ENCODE data around the gene CPHXL2.

The CPHXL2 gene

DNA sequence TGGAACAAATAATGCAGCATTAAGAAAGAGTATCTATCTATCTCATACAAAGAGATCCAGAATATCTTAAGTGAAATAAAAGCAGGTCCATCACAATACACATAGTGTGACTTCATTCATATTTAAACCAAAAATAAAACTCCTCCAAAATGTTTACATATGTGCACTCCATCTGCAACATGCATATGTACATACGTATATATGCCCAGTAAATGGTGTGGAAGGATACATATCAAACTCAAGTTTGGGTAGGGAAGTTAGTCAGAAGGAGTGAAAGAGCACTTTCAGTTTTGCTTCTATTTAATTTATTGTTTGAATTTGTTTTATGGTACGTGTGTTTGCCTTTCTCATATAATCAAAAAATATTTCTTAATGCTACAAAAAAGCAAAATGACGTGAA, 41.8 kb downstream of the CPHXL2 start:
- no peak for DNase-seq

DNA sequence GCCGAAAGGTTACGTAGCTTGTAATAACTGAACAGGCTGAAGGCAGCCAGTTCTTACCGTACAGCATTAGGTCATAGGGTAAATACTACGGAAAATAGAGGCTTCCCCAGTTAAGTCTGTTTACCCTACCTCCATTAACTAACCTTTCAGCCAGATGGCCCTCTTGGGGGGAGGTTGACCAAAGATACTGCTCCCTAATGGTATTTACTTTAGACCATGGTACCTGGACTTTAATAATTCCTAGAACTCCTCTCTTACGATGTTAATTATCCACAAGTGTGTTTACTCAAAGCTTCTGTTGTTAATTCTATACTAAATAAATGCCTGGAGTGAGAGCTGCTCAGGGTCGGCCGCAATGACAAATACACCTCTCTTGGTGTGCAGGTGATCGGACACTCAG, 44.0 kb downstream of the CPHXL2 start:
- no peak for DNase-seq

DNA sequence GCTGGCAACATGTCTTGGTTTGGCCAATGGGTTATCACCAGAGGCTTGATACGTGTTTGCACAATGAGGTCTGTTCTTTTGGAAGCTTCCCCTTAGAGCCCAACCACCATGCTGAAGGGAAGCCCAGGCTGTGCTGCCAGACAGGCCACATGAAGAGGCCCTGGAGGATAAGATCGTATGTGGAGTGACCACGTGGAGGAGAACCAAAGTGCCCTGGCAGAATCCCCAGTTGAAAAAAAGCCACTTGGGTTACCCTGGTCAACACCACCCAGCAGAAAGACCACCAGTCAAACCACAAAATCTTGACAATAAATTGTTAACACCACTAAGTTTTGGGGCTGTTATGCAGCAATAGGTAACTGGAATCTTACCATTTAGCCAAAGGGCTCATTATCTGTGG, 46.8 kb downstream of the CPHXL2 start:
- DNase-seq: no peak

DNA sequence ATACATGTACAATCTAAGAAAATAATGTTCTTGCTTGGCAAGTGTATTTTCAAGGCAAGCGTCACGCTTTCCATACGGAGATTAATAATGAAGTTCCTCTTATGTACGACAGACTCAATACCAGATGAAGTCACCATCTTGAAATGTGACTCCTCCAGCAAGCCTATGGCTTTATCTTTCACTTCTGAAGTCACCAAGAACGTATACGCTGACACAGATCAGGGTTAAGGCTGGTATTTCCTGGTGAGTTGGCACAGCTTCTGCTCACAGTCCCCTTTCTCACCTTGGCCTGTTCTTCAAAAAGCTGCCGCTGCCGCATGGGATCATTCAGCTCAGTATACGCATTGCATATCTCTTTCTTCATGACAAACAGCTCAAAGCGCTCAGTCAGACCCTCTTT, 47.7 kb downstream of the CPHXL2 start:
- no peak for DNase-seq

DNA sequence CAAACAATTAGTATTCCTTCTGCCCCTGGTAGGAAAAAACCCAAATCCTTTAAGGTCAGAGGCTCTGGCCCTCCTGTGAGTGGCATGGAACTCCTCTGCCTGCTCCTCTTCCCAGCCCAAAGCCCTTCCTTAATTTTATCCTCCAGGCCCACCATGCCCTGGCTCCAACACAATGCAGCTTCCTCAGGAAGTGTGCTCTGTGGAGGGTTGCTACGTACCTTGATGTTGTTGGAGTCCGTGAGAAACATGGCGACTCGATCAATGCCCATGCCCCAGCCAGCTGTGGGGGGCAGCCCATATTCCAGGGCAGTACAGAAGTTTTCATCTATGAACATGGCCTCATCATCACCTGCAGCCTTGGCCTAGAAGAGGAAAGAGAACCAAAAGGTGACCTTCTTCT, 48.5 kb downstream of the CPHXL2 start:
- DNase-seq: no peak

DNA sequence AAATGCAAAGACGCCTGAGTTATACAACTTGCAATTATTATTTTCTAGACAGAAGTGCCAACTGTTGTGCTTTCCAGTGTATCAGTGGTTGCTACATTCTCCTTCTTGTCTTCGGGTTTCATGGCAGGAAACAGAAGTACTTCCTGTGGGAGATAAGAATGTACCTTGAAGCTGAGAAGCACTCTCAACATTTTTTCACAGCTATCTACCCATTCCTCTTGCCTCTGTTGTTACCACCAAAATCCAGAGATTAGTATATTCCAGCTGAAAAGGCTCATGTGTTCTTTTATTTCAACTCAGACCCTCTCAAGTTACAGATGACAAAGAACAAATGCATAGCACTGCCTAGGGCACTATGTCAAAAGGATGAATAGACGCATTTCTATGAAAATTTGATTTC, 49.0 kb downstream of the CPHXL2 start:
- DNase-seq: no peak

DNA sequence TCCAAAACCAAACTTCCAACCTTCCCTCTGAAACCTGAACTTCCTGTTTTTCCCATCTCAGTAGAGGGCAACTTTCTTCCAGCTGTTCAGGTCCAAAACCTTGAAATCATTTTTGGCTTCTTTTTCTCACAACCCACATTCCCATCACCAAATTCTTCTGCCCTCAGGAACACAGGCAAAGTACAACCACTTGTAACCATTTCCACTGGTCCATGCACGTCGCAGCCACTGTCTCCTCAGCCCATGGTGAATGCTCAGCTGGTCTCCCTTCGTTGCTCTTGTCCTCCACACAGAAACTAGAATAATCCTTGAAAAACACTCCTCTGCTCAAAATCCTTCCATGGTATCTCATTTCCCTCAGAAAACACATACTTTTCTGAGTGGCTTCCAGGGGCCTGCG, 50.0 kb downstream of the CPHXL2 start:
- DNase-seq: no peak

DNA sequence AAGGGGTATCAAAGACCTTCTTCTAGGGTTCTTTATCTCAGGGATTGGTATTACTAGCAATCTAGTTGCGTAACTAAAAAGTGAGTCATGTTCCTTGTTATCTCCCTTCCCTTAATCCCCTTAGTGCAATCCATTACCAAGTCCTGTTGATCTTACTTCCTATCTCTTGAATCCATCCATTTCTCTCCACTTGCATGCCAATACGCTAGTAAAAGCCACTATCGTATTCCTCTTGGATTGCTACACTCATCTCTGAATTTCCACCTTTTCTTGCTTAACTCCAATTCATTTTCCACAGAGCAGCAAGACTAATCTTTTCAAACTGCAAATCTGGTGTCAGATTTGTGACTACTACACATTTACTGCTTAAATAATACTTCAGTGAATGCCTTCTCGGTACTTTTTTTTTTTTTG, 51.9 kb downstream of the CPHXL2 start:
- no peak for DNase-seq

DNA sequence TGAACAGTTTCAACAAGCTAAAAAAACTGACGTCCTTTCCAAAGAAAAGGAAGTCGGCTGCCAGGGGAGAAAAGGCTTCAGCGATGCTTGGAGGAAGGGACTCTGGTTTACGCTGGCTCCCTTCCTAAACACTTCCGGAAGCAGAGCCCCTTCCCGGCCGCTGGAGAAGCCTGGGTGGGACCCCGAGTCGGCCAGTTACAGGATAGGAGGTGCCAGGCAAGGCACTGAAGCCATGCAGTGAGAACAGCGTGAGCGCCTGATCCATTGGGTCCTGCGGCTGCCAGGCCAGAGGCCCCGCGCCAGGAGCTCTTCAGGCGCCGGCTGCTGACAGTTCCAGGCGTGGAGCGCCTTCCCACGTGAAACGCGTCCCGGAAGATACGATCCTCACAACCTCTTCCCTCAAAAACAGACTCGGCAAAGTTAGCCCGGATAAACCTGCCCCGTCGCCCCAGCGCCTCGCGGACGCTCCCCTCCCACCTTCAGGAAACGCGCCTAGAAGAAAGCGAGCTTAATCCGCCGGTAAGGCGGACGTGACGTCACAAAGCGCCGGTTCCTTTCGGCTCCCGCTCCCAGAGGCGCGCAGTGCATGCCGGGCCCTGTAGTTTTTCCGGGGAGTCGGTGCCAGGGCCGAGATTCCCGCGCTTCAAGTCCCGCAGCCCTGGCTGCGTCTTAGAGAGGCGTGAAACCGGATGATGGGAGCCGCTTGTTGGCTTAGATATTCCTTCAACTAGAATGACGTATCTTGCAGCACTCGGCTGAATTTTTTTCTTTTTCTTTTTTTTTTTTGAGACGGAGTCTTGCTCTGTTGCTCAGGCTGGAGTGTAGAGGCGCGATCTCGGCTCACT, 53.8 kb downstream of the CPHXL2 start, which contains the start of gene ADAT1:
TSS of gene ADAT1 (minus strand) at position 521 of the 845 bp plus-strand sequence. CDS start 2,482 bp downstream, outside the sequence.
- peak; percentile 99 for DNase-seq

DNA sequence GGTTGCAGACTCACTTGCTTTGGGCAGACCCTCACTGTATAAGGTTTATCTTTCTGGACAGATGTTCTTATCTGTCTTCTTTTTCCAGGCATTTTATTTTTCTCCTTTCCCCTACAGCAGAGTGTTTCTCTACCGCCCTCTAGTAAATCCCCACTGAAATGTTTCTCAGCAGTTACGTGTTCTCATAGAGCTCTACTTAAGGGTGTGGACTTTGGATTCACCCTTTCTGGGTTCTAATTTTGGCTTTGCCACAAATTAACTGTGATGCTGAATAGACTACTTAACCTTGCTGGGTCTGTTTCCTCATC, 55.7 kb downstream of the CPHXL2 start:
- DNase-seq: peak; percentile 13

DNA sequence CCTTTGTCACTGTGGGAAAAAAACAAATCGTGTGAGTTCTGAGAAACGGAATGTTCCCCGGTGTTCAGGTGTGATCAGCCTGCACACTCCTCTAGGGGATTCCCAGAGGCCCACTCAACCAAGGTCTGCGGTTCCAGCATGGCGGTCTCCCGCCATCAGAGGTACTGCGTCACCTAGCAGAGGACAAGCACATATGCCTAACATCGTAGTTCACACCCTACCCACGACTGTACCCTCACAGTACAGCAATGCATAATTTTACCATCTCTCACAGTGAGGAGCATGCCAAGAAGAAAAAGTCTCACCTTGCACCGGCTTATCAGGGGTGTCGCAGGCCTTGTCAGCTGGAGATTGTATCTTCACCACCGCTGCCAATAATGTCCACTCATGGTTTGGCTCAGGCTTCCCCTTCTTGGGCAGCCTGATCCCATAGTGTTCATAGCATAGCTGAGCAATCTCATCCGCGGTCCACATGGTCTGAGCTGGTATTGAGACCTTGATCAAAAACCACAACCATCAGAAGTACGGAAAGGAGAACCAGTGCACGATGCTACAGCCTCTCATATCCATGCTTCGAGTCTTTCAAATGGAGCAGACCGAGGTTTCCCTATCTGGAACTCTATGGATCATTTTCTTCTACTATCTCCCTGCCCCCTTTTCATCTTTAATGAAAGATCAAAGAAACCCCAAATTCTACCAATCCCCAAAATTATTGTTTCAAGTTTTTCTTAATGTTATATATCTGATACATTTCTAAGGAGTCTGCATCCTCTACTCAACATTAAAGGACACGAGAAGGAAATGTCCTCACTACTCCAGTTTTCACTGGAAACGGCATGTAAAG, 56.3 kb downstream of the CPHXL2 start:
- DNase-seq: no peak

DNA sequence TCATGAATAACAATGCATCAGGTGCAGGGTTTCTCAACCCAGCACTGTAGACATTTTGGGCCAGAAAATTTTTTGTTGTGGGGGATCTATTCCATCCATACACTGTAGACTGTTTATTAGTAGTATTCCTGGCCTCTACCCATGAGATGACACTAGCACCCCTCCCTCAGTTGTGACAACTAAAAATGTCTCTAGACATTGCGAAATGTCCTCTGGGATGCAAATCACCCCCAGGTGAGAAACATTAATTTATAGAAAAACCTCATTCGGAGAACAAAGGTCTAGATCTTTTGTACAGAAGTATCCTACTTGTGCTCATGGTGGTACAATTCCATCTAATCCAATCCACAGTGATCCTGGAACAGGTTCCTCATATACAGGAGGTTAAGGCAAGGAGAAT, 58.0 kb downstream of the CPHXL2 start:
- DNase-seq: no peak

DNA sequence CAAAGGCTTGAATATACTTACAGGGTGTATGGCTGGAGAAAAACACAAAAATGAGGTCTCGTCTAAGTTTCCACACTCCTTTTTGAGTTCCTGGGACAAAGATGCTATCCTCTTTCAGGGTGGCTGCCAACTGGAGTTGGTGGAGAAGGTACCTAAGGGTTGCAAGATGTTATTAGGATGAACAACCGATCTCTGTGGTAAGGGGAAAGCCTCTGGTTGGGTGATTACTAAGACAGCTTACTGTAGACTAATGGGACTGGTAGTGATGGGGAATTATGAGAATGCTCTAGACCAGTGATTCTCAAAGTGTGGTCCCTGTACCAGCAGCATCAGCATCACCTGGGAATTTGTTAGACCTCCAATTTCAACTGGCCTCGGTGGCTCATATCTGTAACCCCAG, 59.7 kb downstream of the CPHXL2 start:
- DNase-seq: no peak

DNA sequence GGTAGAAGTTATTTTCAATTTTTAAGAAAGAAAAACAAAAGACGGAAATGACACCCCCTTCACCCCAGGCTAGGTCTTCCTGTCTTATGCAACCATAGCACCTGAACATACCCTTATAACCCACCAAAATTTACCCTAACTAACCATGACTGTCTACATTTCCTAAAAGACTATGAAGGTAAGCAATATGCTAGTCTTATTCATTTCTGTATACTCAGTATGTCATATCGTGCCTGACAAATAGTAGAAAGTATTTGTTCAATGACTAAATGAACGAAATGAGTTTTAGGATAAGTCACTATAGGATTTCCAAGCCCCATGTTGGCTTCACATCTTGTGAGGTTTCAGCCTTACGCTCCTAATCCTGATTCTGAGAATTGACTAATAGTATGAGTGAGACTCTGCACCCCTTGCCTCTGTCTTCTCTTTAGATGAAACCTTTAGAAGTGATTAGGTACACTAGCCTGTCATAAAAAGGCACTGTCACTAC, 60.2 kb downstream of the CPHXL2 start:
- no peak for DNase-seq

DNA sequence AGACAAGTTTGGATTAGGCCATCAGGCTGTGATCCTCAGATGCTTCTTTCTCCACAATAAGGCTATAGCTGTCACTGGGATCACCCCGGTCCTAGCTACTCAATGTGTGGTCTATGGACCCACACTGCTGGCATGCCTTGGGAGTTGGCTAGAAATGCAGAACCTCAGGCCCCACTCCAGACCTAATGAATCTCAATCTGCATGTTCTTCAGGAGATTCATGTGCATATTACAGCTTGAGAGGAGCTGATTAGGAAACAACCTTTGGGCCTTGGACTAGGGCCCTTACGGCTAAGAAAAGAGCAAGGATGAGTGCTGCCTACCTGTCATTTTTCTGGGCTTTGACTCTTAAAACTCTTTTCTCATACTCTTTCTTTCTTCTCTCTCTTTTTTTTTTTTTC, 61.2 kb downstream of the CPHXL2 start:
- no peak for DNase-seq

DNA sequence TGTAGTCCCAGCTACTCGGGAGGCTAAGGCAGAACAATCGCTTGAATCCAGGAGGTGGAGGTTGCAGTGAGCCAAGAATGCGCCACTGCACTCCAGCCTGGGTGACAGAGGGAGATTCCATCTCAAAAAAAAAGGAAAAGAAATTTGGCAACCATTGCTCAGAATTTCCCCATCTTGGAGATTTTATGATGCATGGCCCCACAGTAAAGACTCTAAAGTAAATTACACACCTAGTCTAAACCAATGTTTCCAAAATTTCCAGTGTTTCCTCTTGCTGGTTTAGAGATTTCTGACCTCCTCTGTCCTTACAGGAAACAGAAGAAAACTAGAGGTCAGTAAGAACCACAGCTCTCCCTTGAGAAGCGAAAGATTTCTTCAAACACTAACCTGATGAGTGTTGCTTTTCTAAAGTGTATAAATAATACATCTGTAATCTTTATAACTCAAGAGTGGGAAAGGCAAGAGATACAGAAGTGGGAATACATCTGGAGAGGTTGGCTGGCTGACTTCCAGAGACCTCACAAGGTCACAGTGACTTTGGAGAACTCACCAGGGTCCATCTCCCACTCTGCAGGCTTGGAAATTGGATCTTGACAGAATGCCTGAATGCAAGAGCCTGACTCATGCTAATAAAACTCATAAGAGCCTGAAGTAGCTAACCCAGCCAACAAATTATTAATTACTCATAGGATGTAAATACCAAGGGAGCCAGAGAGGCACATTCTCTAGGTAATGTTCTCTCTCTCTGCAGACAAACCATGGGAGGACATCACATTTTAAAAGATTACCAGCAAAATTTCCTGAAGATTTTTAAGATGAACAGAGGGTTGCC, 62.5 kb downstream of the CPHXL2 start:
- no peak for DNase-seq
